Body of pancreas (tissue), 4 donors: ENCODE results near the gene CLSTN1.

Experiments used
- POLR2A ChIP-seq, 3 donors: fragments of 450-650 bp; IDR thresholded peaks; one replicate each; pipeline ENCODE4 v1.6.1; 2016; ENCODE audit warnings: antibody characterized with exemption in 3 of 3, mild to moderate bottlenecking in 2 of 3
- TF ChIP-seq, protein P1 (sequence below), 7 experiments: fragments of 450-650 bp in 4 of 7; fragments of 200-600 bp in 3 of 7; sonication (generic) in 3 of 7; IDR thresholded peaks; one replicate each; pipeline ENCODE4 v1.5.1; 2016 to 2019; ENCODE audit warnings: antibody characterized with exemption in 7 of 7

DNA sequence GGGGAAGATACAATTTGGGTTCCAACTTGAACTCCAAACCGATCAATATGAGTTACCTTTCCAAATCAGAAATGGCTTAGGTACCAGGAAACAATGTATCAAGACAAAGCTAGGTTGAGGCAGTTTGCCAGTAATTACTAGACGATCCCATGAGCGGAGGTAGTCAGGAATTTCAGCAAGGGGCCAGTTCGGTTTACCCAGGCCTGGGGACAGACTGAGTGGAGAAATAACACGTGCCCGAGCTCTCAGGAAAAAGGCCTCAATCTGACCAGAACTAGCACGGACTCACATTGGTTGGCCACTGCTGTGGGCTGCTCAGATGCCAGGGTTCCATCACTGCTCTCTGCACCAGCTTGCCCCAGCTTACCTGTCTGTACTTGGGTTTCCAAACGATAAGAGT, 15.3 kb downstream of the CLSTN1 start:
- TF ChIP-seq, protein P1, sequence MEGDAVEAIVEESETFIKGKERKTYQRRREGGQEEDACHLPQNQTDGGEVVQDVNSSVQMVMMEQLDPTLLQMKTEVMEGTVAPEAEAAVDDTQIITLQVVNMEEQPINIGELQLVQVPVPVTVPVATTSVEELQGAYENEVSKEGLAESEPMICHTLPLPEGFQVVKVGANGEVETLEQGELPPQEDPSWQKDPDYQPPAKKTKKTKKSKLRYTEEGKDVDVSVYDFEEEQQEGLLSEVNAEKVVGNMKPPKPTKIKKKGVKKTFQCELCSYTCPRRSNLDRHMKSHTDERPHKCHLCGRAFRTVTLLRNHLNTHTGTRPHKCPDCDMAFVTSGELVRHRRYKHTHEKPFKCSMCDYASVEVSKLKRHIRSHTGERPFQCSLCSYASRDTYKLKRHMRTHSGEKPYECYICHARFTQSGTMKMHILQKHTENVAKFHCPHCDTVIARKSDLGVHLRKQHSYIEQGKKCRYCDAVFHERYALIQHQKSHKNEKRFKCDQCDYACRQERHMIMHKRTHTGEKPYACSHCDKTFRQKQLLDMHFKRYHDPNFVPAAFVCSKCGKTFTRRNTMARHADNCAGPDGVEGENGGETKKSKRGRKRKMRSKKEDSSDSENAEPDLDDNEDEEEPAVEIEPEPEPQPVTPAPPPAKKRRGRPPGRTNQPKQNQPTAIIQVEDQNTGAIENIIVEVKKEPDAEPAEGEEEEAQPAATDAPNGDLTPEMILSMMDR (IDR thresholded peaks at IDR 0.05) = no peak
- TF ChIP-seq POLR2A (IDR thresholded peaks at IDR 0.05) = no peak
